Stimulated activated effector memory CD8-positive, alpha-beta T cell treated with anti-CD3 and anti-CD28 coated beads, Interleukin-12 subunit alpha, Interleukin-12 subunit beta, amount 100 ng/mL, for 72 hours (primary cell): Measurements from ENCODE around the gene EIF4E1B.
A peak's percentile ranks its signal among the peaks of the same experiment; 100 is the strongest.

Source experiments
- ATAC-seq: fragments of 150-1000 bp; cut with Tn5 transposase; 2 replicates; pipeline ENCODE4 v1.10.0; 2021
- DNase-seq, 2 donors: peaks; one replicate each; pipeline ENCODE4 v3.0.0; 2021 to 2022; ENCODE audit warnings: low spot score in 2 of 2
- H3K27ac Mint-ChIP-seq: one replicate; pipeline ENCODE4 v1.8.0; 2022; ENCODE audit warnings: mild to moderate bottlenecking, mixed read lengths
- H3K36me3 Mint-ChIP-seq: one replicate; pipeline ENCODE4 v1.8.0; 2022; ENCODE audit warnings: mild to moderate bottlenecking, mixed read lengths
- H3K4me1 Mint-ChIP-seq: one replicate; pipeline ENCODE4 v1.8.0; 2022; ENCODE audit warnings: mixed read lengths
- H3K4me3 Mint-ChIP-seq: one replicate; pipeline ENCODE4 v1.8.0; 2022; ENCODE audit warnings: mild to moderate bottlenecking, mixed read lengths
- H3K9me3 Mint-ChIP-seq: one replicate; pipeline ENCODE4 v1.8.0; 2022; ENCODE audit warnings: mixed read lengths

Gene EIF4E1B

DNA sequence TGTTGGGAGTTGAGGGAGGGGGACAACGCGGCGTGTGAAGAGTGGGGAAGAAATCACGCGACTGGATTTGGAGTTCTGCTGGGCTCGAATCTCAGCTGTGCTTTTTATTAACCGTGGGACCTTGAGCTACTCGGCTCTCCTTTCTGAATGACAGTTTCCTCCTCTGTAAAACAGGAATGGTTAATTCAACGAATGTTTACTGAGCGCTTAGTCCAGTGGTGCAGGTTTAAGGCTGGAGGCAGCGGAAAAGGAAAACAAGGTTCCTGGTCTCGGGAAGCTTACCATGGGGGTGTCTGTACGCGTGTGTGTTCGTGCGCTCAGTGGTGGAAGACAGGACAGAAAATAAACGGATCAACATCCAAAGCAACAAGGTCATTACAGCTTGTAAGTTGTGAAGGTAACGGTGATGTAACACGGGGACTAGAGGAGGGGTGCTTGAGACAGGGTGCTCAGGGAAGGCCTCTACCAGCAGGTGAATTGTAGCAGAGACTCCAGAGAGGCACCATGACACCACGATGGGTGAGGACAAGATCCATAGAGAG, 277 bp downstream of the EIF4E1B start:
- Mint-ChIP-seq H3K36me3 (no peaks in the 10 kb centered on the region), H3K27ac (no peak overlapping the region), H3K9me3 (no peaks in the 10 kb centered on the region), H3K4me3 (peak overlapping the region; percentile 51), H3K4me1 (peaks cover 24% of the 10 kb centered on the region)
- no peak for DNase-seq
- no peak for ATAC-seq

DNA sequence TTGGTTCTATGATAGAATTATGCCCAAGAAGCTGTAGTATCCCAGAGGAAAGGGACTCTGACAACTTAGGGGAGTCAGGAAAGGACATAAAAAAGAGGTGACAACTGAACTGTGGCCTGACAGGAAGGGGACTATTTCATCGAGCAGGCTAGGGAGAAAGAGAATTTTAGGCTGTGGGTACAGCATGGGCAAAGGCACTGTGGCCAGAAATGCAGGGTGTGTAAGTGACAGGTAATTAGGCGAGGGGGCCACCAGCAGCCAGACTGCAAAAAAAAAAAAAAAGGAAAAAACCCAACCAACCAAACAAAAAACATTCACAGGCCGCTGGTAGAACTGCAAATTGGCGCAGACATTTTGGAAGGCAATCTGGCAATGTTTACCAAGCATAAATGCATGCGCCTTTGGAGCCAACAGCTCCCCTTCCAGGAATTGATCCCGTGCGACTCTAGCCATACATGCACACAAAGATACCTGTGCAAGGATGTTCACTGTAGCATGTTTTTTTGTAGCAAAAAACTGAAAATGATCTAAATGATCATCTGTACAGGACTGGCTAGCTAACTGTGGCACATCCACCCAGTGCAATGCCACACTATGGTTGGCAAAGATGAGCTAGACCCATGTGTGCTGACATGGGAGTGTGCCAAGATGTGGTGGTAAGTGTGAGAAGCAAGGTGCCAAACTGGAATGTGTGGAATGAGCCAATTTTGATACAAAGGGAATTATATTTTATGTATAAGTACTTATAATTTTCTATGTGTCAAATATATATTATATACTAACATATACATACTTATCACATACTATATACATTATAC, 1.1 kb downstream of the EIF4E1B start:
- no peak overlapping the region for H3K4me3 Mint-ChIP-seq
- ATAC-seq, result no peak
- no peaks in the 10 kb centered on the region for H3K36me3 Mint-ChIP-seq
- DNase-seq, result no peak
- H3K4me1 Mint-ChIP-seq, result peaks cover 24% of the 10 kb centered on the region
- H3K9me3 Mint-ChIP-seq, result no peaks in the 10 kb centered on the region
- H3K27ac Mint-ChIP-seq, result no peak overlapping the region

DNA sequence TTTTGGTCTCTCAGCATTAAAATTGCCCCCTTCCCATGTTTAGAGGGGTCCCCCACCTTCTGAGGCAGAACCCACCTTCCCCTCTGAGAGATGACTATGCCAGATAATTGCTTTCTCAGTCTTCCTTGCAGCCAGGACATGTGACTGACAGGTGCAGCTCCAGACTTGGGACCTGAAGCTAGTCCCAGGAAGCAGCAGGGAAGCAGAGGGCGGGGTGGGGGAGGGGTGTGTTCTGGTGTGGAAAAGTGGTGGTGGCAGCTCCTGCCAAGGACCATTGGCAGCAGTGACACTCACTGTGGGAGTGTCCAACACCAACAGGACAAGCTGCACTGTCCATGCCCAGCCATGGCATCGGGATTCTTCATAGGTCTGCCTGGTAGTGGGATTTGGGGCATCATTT, 2.3 kb downstream of the EIF4E1B start:
- Mint-ChIP-seq H3K4me1 (peaks cover 24% of the 10 kb centered on the region), H3K36me3 (peaks cover 6% of the 10 kb centered on the region), H3K4me3 (no peak overlapping the region), H3K9me3 (no peaks in the 10 kb centered on the region), H3K27ac (no peak overlapping the region)
- ATAC-seq (no peak), DNase-seq (no peak)

DNA sequence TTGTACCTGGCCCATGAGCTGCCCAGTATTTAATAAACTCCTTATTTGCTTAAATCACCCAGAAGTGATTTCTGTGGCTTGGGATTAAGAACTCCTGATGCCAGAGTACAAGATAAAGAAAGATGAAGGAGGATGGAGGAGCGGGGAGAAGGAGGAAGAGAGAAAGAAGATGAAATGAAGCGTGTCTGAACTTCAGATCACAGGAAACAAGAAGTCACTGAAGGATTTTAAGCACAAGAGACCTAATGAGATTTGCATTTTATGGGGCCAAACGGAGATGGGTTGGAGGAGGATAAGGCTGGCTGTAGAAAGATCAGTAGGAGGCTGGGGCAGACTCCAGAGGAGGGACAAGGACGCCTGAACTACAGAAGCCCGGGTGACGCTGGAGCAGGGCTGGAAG, 3.1 kb downstream of the EIF4E1B start:
- DNase-seq (no peak), ATAC-seq (no peak)
- H3K36me3 Mint-ChIP-seq, result peaks cover 6% of the 10 kb centered on the region
- H3K9me3 Mint-ChIP-seq, result no peaks in the 10 kb centered on the region
- H3K4me3 Mint-ChIP-seq, result no peak overlapping the region
- H3K27ac Mint-ChIP-seq, result no peak overlapping the region
- H3K4me1 Mint-ChIP-seq, result peaks cover 17% of the 10 kb centered on the region

DNA sequence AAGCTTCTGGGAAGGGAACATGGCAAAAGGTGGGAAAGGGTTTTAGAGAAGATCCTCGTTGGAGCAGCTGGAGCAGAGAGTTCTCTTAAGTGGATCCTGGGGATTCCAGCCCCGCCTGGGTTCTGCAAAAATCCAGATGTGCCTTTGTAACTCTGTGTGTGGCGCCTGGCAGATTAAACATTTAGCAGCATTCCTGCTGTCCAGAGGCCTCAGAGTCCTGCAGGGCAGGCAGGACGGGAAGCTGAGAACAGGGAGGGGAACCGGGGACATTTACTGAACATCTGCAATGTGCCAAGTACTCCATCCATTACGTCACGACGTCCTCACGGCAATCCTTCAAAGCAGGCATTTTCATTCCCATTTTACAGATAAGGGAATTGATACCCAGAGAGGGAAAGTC, 6.0 kb downstream of the EIF4E1B start:
- Mint-ChIP-seq H3K27ac (no peak overlapping the region), H3K9me3 (no peaks in the 10 kb centered on the region), H3K4me3 (no peak overlapping the region), H3K4me1 (peaks cover 9% of the 10 kb centered on the region), H3K36me3 (peaks cover 6% of the 10 kb centered on the region)
- DNase-seq, result no peak
- no peak for ATAC-seq

DNA sequence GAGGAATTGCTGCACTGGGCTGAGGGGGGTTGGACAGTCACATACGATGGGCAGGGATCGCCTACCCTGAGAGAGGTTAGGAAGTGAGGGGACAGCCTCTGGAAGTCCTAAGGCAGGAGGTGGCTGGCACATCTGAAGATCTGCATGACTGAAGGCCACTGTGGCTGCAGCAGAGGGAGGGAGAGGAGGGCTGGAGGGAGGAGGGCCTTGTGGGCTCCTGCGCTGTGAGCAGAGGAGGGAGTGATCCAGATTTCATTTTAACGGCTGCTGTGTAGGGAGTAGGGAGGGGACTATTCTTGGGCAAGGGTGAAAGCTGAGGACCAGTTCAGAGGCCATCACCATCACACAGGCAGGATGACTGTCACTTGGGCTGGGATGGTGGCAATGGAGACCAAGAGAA, 7.1 kb downstream of the EIF4E1B start:
- H3K36me3 Mint-ChIP-seq, result peaks cover 6% of the 10 kb centered on the region
- H3K9me3 Mint-ChIP-seq, result no peaks in the 10 kb centered on the region
- H3K4me1 Mint-ChIP-seq, result peaks cover 9% of the 10 kb centered on the region
- no peak overlapping the region for H3K27ac Mint-ChIP-seq
- no peak for ATAC-seq
- H3K4me3 Mint-ChIP-seq, result no peak overlapping the region
- DNase-seq, result no peak

DNA sequence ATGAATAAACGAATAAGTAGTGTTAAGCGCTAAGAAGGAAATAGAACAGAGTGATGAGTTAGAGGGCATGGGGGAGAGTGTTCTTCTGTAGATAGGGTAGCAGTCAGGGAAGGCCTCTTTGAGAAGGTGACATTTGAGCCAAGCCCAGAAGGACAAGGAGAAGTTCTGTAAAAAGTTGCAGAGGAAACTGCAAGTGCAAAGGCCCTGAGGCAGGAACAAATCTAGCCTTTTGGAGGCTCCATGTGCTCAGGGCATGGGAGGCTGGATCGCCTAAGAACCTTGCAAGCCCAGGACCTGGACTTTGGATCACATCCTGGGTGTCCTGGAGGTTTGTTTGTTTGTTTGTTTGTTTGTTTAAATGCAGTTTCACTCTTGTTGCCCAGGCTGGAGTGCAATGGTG, 8.0 kb downstream of the EIF4E1B start:
- Mint-ChIP-seq H3K36me3 (peaks cover 6% of the 10 kb centered on the region), H3K4me3 (no peak overlapping the region), H3K27ac (no peak overlapping the region), H3K9me3 (no peaks in the 10 kb centered on the region), H3K4me1 (peaks cover 8% of the 10 kb centered on the region)
- ATAC-seq (no peak), DNase-seq (no peak)

DNA sequence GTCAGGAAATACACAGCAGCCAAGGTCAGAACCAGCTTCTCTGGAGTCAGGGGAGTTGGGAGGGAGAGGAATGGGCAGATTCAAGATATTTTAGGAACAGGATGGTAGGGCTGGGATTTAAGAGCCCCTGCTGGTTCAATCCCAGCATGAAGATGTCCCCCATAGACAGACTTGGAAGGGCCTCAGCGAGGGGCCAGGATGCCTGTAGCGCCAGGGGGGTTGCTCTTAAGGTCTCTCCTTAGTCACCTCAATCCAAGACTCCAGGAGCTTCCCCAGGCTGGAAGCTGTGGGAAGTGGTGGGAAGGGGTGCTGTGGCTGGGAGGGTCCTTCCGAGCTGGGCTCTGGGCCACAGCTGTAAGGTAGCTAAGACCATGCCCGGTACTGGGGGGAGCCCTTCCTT, 8.7 kb downstream of the EIF4E1B start:
- ATAC-seq (no peak), DNase-seq (no peak)
- Mint-ChIP-seq H3K4me3 (no peak overlapping the region), H3K36me3 (peaks cover 6% of the 10 kb centered on the region), H3K27ac (no peak overlapping the region), H3K9me3 (no peaks in the 10 kb centered on the region), H3K4me1 (no peaks in the 10 kb centered on the region)

DNA sequence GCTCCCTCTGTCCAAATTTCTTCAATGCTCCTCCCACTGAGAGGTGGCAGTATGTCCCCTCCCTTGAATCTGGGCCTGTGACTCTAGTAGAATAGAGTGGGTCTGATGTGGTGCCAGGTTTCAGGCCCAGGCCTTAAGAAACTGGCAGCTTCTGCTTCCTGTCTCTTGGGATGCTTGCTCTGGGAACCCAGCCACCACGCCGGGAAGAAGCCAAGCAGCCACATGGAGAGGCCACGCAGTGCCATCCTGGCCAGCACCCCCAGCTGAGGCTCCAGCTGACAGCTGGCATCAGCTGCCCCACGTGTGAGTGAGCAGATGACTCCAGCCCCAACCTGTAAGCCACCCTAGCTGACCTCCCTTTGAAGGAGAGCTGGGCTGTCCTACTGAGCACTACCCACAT, 9.5 kb downstream of the EIF4E1B start:
- no peaks in the 10 kb centered on the region for H3K9me3 Mint-ChIP-seq
- no peak for DNase-seq
- peaks cover 4% of the 10 kb centered on the region for H3K4me1 Mint-ChIP-seq
- no peak overlapping the region for H3K4me3 Mint-ChIP-seq
- peaks cover 7% of the 10 kb centered on the region for H3K36me3 Mint-ChIP-seq
- H3K27ac Mint-ChIP-seq, result no peak overlapping the region
- no peak for ATAC-seq

DNA sequence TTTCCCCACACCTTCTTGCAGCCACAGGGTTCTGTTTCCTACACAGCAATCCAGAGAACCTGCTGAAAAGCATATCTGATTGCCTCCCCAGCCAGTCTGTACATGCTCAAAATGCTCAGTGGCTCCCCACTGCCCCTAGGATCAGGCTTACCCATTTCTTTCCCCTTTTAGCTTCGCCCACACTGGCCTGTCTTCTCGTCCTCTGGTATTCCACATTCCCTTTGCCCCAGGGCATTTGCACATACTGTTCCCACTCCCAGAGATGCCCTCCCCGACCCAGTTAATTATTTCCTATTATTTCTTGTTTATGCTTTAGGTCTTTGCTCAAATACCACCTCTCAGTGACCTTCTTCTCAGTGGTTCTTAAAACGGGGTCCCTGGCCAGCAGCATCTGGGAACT, 10.1 kb downstream of the EIF4E1B start:
- no peak for ATAC-seq
- Mint-ChIP-seq H3K4me1 (peaks cover 9% of the 10 kb centered on the region), H3K36me3 (peaks cover 10% of the 10 kb centered on the region), H3K4me3 (no peak overlapping the region), H3K9me3 (no peaks in the 10 kb centered on the region), H3K27ac (no peak overlapping the region)
- no peak for DNase-seq

DNA sequence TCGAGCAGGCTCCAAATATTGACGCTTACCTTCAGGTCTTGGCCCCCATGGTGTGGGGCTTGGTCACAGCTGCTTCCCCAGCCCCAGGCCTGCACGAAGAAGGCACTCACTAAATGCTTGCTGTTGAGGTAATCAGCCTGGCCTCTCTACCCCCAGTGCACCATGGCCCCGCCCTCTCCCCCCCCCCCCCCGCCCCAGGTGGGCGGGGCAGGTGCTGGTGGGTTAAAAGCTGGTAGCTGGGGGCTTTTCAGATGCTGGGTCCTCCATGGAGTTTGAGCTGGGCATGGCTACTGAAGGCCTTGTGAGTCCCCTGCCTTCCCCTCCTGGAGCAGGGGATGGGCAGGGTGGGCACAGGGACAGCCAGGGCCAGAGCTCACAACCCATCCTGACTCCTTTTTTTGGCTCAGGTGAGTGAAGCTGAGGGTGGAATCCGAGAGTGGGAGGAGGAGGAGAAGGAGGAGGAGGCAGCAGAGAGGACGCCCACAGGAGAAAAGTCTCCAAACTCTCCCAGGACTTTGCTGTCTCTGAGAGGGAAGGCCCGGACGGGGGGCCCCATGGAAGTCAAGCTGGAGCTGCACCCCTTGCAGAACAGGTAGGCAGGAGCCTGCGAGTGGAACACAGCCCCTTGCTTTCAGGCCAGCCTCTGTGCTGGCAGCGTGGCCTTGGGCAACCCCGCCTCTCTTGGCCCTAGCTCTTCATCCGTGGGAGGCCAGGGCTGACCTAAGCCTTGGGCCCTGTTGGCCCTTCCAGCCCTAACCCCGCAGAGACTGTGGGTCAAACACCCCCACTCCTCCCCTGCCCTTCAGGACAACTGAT, 12.4 kb downstream of the EIF4E1B start:
- Mint-ChIP-seq H3K4me1 (peaks cover 24% of the 10 kb centered on the region), H3K9me3 (no peaks in the 10 kb centered on the region), H3K4me3 (no peak overlapping the region), H3K36me3 (peaks cover 4% of the 10 kb centered on the region), H3K27ac (peak overlapping the region; percentile 80)
- no peak for ATAC-seq
- no peak for DNase-seq

DNA sequence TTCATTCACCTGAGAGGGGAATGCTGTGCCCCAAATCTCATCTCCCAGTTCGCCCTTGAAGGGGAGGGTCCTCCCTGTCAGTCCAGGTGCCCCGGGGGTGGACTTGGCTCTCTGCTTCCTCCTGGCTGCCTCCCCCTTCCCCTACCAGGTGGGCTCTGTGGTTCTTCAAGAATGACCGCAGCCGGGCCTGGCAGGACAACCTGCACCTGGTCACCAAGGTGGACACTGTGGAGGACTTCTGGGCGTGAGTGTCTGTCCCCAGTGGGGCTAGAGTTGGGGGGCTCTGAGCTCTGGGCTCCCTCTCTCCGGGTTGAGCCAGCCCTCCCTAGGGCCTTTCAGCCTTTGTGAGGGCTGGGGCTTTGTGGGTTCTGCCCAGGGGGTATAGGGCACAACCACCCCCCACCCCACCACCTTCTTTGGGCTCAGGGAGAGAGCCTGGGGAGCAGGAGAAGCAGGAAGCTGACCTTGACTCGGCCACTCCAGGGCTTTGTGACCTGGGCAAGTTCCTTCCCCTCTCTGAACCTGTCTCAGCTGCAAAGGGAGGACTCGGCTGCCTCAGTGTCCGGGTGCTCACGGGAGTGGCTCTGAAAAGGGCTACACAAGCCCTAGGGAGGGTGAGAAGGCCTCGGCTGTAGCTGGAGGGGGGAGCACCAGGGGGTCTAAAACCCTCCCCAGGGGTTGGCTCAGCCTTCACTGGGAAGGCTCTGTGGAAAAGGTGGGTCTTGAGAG, 13.2 kb downstream of the EIF4E1B start:
- H3K9me3 Mint-ChIP-seq, result no peaks in the 10 kb centered on the region
- peak overlapping the region; percentile 80 for H3K27ac Mint-ChIP-seq
- peaks cover 4% of the 10 kb centered on the region for H3K36me3 Mint-ChIP-seq
- H3K4me1 Mint-ChIP-seq, result peaks cover 29% of the 10 kb centered on the region
- no peak overlapping the region for H3K4me3 Mint-ChIP-seq
- ATAC-seq, result no peak
- DNase-seq, result no peak

DNA sequence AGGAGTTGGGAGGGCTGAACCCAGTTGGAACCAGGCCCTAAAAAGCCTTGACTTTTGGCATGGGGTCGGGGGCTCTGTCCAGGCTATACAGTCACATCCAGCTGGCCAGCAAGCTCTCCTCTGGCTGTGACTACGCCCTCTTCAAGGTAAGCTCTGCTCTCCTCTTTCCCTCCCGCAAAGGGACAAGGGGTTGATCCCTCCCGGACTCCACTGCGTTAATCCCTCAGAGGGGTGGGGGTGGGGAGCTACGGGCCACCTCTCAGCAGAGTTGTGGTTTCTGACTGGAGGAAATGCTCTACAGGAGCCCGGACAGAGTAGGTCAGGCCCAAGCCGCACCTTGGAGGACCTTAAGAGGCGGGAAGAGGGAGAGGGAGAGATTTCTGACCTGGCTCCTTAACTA, 13.8 kb downstream of the EIF4E1B start:
- Mint-ChIP-seq H3K4me1 (peaks cover 36% of the 10 kb centered on the region), H3K4me3 (no peak overlapping the region), H3K27ac (peak overlapping the region; percentile 80), H3K9me3 (no peaks in the 10 kb centered on the region), H3K36me3 (peaks cover 4% of the 10 kb centered on the region)
- DNase-seq (no peak), ATAC-seq (no peak)

DNA sequence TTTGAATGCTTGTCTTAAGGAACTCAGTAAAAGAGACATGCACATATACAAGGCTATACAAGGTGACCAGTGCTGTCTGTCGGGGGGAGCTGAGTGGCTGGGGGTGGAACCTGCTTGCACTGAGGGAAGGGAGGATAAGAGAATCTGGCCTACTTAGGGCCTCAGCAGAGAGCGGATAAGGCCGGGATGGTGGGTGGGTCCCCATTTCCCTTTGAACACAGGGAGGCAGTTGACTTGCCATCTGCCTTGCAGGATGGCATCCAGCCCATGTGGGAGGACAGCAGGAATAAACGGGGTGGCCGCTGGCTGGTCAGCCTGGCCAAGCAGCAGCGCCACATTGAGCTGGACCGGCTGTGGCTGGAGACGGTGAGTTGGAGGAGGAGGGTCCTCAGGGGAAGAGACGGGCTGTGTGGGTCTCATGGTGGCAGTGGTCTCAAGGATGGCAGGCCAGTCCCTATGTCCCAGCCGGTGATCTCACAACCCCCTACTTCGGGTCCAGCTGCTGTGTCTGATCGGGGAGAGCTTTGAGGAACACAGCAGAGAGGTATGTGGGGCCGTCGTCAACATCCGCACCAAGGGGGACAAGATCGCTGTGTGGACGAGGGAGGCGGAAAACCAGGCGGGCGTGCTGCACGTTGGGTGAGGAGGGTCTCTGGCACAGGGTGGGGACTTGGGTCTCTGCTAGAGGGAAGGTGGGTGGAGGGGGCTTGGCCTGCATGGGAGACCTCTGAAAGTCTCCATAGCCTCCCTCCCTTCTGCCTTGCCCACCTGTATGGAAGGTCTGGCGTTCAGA, 14.6 kb downstream of the EIF4E1B start:
- H3K27ac Mint-ChIP-seq, result peak overlapping the region; percentile 58
- ATAC-seq (no peak), DNase-seq (no peak)
- H3K9me3 Mint-ChIP-seq, result no peaks in the 10 kb centered on the region
- peaks cover 40% of the 10 kb centered on the region for H3K4me1 Mint-ChIP-seq
- H3K36me3 Mint-ChIP-seq, result peaks cover 6% of the 10 kb centered on the region
- no peak overlapping the region for H3K4me3 Mint-ChIP-seq
